SU-DHL-6 (cell line): Measurements from ENCODE around the gene COL1A2.

Experiments
- CTCF ChIP-seq: fragments of 200-600 bp; sonication (generic); IDR thresholded peaks from one replicate; pipeline ENCODE4 v1.5.1; 2017; ENCODE audit warnings: antibody characterized with exemption, mild to moderate bottlenecking, low read length, moderate library complexity; ENCODE audit not compliant: insufficient read depth, poor library complexity, severe bottlenecking
- EZH2phosphoT487 ChIP-seq: fragments of 200-600 bp; sonication (generic), shearing (Covaris generic); conservative IDR thresholded peaks from 2 replicates; pipeline ENCODE4 v1.6.1; 2018; ENCODE audit warnings: mild to moderate bottlenecking, antibody characterized with exemption, low read length, moderate library complexity, mixed read lengths

- TF ChIP-seq CTCF (no peak), EZH2phosphoT487 (no peak)
Measured at GRCh38 chr7:94397722-94398121, 3.0 kb downstream of the COL1A2 start.
